Activated naive CD8-positive, alpha-beta T cell treated with anti-CD3 and anti-CD28 coated beads, Interleukin-2, amount 50 U/mL, for 24 hours (primary cell): ENCODE measurements around the gene RAB24.
"Not testable (repeated sequence)": the region's sequence is repeated elsewhere in the genome, so short reads cannot be mapped to it uniquely, and the experiment has no call there.

ENCODE experiments used
- ATAC-seq: fragments of 150-1000 bp; cut with Tn5 transposase; one replicate; pipeline ENCODE4 v1.10.0; 2021
- DNase-seq: peaks from one replicate; pipeline ENCODE4 v3.0.0; 2021
- H3K27ac Mint-ChIP-seq: one replicate; pipeline ENCODE4 v1.8.0; 2021; ENCODE audit warnings: mild to moderate bottlenecking, mixed read lengths
- H3K27me3 Mint-ChIP-seq: one replicate; pipeline ENCODE4 v1.8.0; 2021; ENCODE audit warnings: mixed read lengths
- H3K36me3 Mint-ChIP-seq: one replicate; pipeline ENCODE4 v1.8.0; 2021; ENCODE audit warnings: low read depth, mixed read lengths
- H3K4me1 Mint-ChIP-seq: one replicate; pipeline ENCODE4 v1.8.0; 2021; ENCODE audit warnings: mixed read lengths
- H3K4me3 Mint-ChIP-seq: one replicate; pipeline ENCODE4 v1.8.0; 2021; ENCODE audit warnings: mild to moderate bottlenecking, moderate library complexity, mixed read lengths
- H3K9me3 Mint-ChIP-seq: one replicate; pipeline ENCODE4 v1.8.0; 2021; ENCODE audit warnings: mixed read lengths

RAB24 gene

GRCh38 chr5:177264178-177264577 is 39.3 kb downstream of the RAB24 start:
- DNase-seq (no peak), ATAC-seq (no peak)
- no peaks in the 10 kb centered on the region for H3K27me3 Mint-ChIP-seq
- H3K4me1 Mint-ChIP-seq: no peaks in the 10 kb centered on the region
- no peak overlapping the region for H3K27ac Mint-ChIP-seq
- peaks cover 43% of the 10 kb centered on the region for H3K36me3 Mint-ChIP-seq
- no peak overlapping the region for H3K4me3 Mint-ChIP-seq
- no peaks in the 10 kb centered on the region for H3K9me3 Mint-ChIP-seq

DNA sequence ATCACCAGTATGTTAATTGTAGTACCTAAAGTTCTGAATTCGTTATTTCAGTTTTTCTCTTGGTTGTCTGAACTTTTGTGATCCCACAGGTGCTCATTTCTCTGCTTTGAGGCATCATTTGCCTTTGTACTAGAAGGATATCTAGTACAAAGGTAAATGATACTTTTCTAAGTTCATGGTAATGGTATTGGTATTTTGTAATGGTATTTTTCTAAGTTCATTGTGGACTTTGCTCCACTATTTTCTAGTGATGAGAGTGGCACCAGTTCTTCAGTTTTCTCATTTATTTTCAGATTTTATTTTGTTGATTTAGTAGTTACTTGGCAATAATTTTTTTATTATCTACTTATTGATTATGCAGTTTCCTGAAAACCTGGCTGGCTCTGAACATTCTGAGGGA is 42.0 kb downstream of the RAB24 start:
- no peak overlapping the region for H3K4me3 Mint-ChIP-seq

DNA sequence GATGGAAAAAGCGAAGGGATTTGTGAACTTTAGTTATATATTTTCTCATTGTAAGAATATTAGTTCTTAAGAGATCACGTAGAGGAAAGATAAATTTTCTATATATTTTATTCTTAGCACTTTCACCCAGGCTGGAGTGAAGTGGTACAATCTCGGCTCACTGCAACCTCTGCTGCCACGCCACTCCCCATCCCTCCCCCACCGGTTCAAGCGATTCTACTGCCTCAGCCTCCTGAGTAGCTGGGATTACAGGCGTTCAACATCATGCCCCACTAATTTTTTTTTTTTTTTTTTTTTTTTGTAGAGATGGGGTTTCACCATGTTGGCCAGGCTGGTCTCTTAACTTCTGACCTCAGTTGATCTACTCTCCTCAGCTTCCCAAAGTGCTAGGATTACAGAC is 42.6 kb downstream of the RAB24 start:
- H3K4me1 Mint-ChIP-seq: no peaks in the 10 kb centered on the region
- H3K36me3 Mint-ChIP-seq: peaks cover 49% of the 10 kb centered on the region
- H3K4me3 Mint-ChIP-seq: no peak overlapping the region
- DNase-seq: no peak
- no peaks in the 10 kb centered on the region for H3K27me3 Mint-ChIP-seq
- no peaks in the 10 kb centered on the region for H3K9me3 Mint-ChIP-seq
- H3K27ac Mint-ChIP-seq: no peak overlapping the region
- no peak for ATAC-seq

More for the DNA sequence above, 42.0 kb downstream of the RAB24 start:
- no peak for ATAC-seq
- Mint-ChIP-seq H3K36me3 (peaks cover 51% of the 10 kb centered on the region), H3K9me3 (no peaks in the 10 kb centered on the region), H3K27me3 (no peaks in the 10 kb centered on the region), H3K4me1 (no peaks in the 10 kb centered on the region), H3K27ac (no peak overlapping the region)
- DNase-seq: no peak

GRCh38 chr5:177258711-177259110 is 44.8 kb downstream of the RAB24 start:
- H3K4me3 Mint-ChIP-seq, H3K9me3 Mint-ChIP-seq, H3K4me1 Mint-ChIP-seq, H3K27me3 Mint-ChIP-seq, H3K27ac Mint-ChIP-seq, ATAC-seq, DNase-seq: not testable (repeated sequence)
- H3K36me3 Mint-ChIP-seq: peaks cover 49% of the 10 kb centered on the region

DNA sequence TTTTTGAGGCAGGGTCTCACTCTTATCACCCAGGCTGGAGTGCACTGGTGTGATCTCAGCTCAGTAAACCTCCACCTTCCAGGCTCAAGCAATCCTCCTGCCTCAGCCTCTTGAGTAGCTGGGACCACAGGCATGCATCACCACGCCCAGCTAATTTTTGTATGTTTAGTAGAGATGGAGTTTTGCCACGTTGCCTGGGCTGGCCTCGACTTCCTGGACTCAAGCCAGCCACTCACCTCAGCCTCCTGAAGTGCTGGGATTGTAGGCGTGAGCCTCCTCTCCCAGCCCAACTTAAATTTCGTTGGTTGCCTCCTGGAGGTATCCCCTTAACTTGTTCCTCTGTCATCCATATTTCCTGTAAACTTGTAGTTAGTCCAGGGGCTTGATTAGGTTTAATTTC is 47.2 kb downstream of the RAB24 start:
- DNase-seq: no peak
- no peak for ATAC-seq
- Mint-ChIP-seq H3K4me3 (no peak overlapping the region), H3K27ac (no peak overlapping the region), H3K4me1 (no peaks in the 10 kb centered on the region), H3K36me3 (peaks cover 57% of the 10 kb centered on the region), H3K27me3 (no peaks in the 10 kb centered on the region), H3K9me3 (no peaks in the 10 kb centered on the region)

DNA sequence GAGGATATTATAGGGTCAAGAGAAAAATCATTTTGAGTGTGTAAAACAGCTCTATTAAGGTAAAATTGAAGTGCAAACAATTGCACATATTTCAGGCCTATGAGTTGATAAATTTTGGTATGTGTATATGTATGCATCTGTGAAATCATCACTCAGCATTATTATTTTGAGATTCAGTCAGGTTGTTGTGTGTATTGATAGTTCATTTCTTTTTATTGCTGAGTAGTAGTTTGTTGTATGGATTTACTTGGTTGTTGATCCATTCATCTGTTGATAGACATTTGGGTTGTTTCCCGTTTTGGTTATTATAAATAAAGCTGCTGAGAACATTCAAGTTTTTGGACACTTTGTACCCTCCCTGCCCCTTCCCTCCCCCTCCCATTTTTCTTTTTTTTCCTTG is 50.3 kb downstream of the RAB24 start:
- no peaks in the 10 kb centered on the region for H3K27me3 Mint-ChIP-seq
- no peak for ATAC-seq
- no peak for DNase-seq
- no peak overlapping the region for H3K4me3 Mint-ChIP-seq
- H3K27ac Mint-ChIP-seq: no peak overlapping the region
- no peaks in the 10 kb centered on the region for H3K4me1 Mint-ChIP-seq
- no peaks in the 10 kb centered on the region for H3K9me3 Mint-ChIP-seq
- H3K36me3 Mint-ChIP-seq: peaks cover 43% of the 10 kb centered on the region
